HEK293T (cell line): ENCODE measurements around the gene WWTR1.

Experiments used
- ARNT ChIP-seq: fragments of 450-650 bp; IDR thresholded peaks from 2 replicates; pipeline ENCODE4 v1.6.1; 2017; ENCODE audit warnings: mild to moderate bottlenecking
- BHLHE40 ChIP-seq: fragments of 450-650 bp; IDR thresholded peaks from 2 replicates; pipeline ENCODE4 v1.6.1; 2016; ENCODE audit warnings: mild to moderate bottlenecking, moderate library complexity, borderline replicate concordance
- ELF4 ChIP-seq: fragments of 450-650 bp; IDR thresholded peaks from 2 replicates; pipeline ENCODE4 v1.6.1; 2017; ENCODE audit warnings: antibody characterized with exemption
- FOXA1 ChIP-seq: fragments of 450-650 bp; IDR thresholded peaks from 2 replicates; pipeline ENCODE4 v1.6.1; 2016; ENCODE audit warnings: mild to moderate bottlenecking
- FOXK2 ChIP-seq: fragments of 450-650 bp; IDR thresholded peaks from 2 replicates; pipeline ENCODE4 v1.6.1; 2016; ENCODE audit warnings: mild to moderate bottlenecking
- FOXM1 ChIP-seq: fragments of 450-650 bp; IDR thresholded peaks from 2 replicates; pipeline ENCODE4 v1.6.1; 2017; ENCODE audit warnings: mild to moderate bottlenecking, borderline replicate concordance
- L3MBTL2 ChIP-seq: fragments of 450-650 bp; conservative IDR thresholded peaks from 2 replicates; pipeline ENCODE4 v1.6.1; 2016; ENCODE audit warnings: mild to moderate bottlenecking
- LEF1 ChIP-seq: fragments of 450-650 bp; IDR thresholded peaks from 2 replicates; pipeline ENCODE4 v1.6.1; 2017; ENCODE audit warnings: mild to moderate bottlenecking, borderline replicate concordance
- NFRKB ChIP-seq: fragments of 450-650 bp; IDR thresholded peaks from 2 replicates; pipeline ENCODE4 v1.6.1; 2016; ENCODE audit warnings: mild to moderate bottlenecking, moderate library complexity
- SP1 ChIP-seq: fragments of 450-650 bp; IDR thresholded peaks from 2 replicates; pipeline ENCODE4 v1.6.1; 2017
- SUZ12 ChIP-seq: fragments of 450-650 bp; IDR thresholded peaks from 2 replicates; pipeline ENCODE4 v1.6.1; 2016; ENCODE audit warnings: mild to moderate bottlenecking
- TARDBP ChIP-seq: fragments of 450-650 bp; IDR thresholded peaks from 2 replicates; pipeline ENCODE4 v1.6.1; 2016
- ZNF384 ChIP-seq: fragments of 450-650 bp; IDR thresholded peaks from 2 replicates; pipeline ENCODE4 v1.6.1; 2016
- TF ChIP-seq, protein P1 (sequence below): fragments of 450-650 bp; IDR thresholded peaks from 2 replicates; pipeline ENCODE4 v1.6.1; 2016

GRCh38 chr3:149660462-149660861 is 2.6 kb upstream of the WWTR1 start:
- TF ChIP-seq SUZ12 (no peak), ZNF384 (no peak), FOXM1 (no peak), ARNT (no peak), SP1 (no peak), BHLHE40 (no peak), LEF1 (no peak), ELF4 (no peak), NFRKB (no peak), FOXA1 (no peak), L3MBTL2 (no peak), FOXK2 (no peak), TARDBP (no peak)
- TF ChIP-seq, protein P1, sequence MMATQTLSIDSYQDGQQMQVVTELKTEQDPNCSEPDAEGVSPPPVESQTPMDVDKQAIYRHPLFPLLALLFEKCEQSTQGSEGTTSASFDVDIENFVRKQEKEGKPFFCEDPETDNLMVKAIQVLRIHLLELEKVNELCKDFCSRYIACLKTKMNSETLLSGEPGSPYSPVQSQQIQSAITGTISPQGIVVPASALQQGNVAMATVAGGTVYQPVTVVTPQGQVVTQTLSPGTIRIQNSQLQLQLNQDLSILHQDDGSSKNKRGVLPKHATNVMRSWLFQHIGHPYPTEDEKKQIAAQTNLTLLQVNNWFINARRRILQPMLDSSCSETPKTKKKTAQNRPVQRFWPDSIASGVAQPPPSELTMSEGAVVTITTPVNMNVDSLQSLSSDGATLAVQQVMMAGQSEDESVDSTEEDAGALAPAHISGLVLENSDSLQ: no peak
